Nephron progenitor cell (in vitro differentiated cells): ENCODE data around the gene CLDN20.
A peak's percentile ranks its signal among the peaks of the same experiment; 100 is the strongest.
"Not testable (repeated sequence)": the region's sequence is repeated elsewhere in the genome, so short reads cannot be mapped to it uniquely, and the experiment has no call there.

Experiments
- DNase-seq: peaks from one replicate; pipeline ENCODE4 v3.0.0; 2021
- H3K27ac Mint-ChIP-seq: 2 replicates; pipeline ENCODE4 v1.8.0; 2021; ENCODE audit warnings: mild to moderate bottlenecking, moderate library complexity, mixed read lengths
- H3K27me3 Mint-ChIP-seq: 2 replicates; pipeline ENCODE4 v1.8.0; 2021; ENCODE audit warnings: mild to moderate bottlenecking, low read depth, mixed read lengths; ENCODE audit not compliant: poor library complexity
- H3K36me3 Mint-ChIP-seq: 2 replicates; pipeline ENCODE4 v1.8.0; 2021; ENCODE audit warnings: low read depth, mixed read lengths
- H3K4me1 Mint-ChIP-seq: 2 replicates; pipeline ENCODE4 v1.8.0; 2021; ENCODE audit warnings: mixed read lengths
- H3K4me3 Mint-ChIP-seq: 2 replicates; pipeline ENCODE4 v1.8.0; 2021; ENCODE audit warnings: mild to moderate bottlenecking, moderate library complexity, mixed read lengths
- H3K9me3 Mint-ChIP-seq: 2 replicates; pipeline ENCODE4 v1.8.0; 2021; ENCODE audit warnings: mild to moderate bottlenecking, moderate library complexity, mixed read lengths
- TF ChIP-seq, protein P1 (sequence below): fragments of 200-600 bp; sonication (generic); IDR thresholded peaks from 2 replicates; pipeline ENCODE4 v1.5.0; 2021; ENCODE audit warnings: antibody characterized with exemption

Gene CLDN20, protein sequence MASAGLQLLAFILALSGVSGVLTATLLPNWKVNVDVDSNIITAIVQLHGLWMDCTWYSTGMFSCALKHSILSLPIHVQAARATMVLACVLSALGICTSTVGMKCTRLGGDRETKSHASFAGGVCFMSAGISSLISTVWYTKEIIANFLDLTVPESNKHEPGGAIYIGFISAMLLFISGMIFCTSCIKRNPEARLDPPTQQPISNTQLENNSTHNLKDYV

DNA sequence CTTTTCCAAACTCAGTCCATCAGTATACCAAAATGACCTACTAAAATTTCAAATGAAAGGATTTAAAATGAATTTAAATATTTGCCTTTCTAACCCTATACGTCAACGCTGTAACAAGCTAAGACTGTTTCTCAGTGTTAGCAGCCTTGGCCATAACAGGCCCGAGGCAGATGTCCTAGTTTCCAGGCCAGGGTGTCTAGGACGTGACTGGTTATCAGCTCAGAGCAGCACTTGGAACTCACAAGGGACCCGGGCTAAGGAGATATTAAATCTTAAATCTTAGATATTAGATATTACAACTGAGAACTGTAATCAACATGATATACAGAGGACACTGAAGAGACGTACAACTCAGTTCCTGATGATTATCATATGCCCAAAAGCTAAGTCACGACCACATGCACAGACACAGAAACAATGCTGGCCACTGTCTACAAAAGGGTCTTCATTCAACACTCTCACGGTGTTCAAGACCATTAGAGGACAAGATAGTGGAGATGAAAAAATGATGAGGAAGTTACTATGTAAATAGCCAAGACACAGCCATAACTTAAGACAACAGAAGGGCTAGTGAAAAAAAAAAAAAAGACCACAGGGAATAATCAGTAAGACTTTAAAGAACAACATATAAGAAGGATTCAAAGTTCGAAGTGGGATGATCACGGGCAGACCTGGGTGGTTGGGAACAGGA lies at the start of gene CLDN20:
Gene CLDN20, plus strand, starts transcription at position 641 of the 691 bp plus-strand sequence. CDS start 11,707 bp downstream, outside the sequence.
- Mint-ChIP-seq H3K4me3 (no peak within 1 kb of the TSS), H3K27ac (no peak within 1 kb of the TSS), H3K4me1 (peaks cover 20% of the 10 kb centered on the region), H3K9me3 (peaks cover 4% of the 10 kb centered on the region), H3K36me3 (peaks cover 42% of the 10 kb centered on the region), H3K27me3 (no peaks in the 10 kb centered on the region)
- no peak for DNase-seq
- TF ChIP-seq, protein P1, sequence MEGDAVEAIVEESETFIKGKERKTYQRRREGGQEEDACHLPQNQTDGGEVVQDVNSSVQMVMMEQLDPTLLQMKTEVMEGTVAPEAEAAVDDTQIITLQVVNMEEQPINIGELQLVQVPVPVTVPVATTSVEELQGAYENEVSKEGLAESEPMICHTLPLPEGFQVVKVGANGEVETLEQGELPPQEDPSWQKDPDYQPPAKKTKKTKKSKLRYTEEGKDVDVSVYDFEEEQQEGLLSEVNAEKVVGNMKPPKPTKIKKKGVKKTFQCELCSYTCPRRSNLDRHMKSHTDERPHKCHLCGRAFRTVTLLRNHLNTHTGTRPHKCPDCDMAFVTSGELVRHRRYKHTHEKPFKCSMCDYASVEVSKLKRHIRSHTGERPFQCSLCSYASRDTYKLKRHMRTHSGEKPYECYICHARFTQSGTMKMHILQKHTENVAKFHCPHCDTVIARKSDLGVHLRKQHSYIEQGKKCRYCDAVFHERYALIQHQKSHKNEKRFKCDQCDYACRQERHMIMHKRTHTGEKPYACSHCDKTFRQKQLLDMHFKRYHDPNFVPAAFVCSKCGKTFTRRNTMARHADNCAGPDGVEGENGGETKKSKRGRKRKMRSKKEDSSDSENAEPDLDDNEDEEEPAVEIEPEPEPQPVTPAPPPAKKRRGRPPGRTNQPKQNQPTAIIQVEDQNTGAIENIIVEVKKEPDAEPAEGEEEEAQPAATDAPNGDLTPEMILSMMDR = no peak

DNA sequence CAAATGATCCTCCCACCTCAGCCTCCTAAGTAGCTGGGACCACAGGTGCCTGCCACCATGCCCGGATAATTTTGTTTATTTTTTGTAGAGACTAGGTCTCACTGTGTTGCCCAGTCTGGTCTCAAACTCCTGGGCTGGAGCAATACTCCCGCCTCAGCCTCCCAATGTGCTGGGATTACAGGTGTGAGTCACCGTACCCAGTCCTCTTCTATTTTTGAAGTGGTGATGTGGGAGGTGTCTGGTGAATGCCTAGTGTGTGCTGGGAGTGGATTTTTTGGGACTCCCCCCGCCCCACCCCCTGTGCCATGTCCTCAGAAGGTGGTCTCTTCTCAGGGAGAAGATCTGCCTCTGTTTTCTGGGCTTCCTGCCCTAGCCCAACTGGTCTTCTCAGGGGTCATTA lies 47.9 kb upstream of the CLDN20 start:
- Mint-ChIP-seq H3K4me1 (peaks cover 24% of the 10 kb centered on the region), H3K27ac (no peak overlapping the region), H3K27me3 (peaks cover 3% of the 10 kb centered on the region), H3K4me3 (no peak overlapping the region), H3K36me3 (peaks cover 12% of the 10 kb centered on the region), H3K9me3 (no peaks in the 10 kb centered on the region)
- no peak for DNase-seq
- TF ChIP-seq, protein P1 = no peak

DNA sequence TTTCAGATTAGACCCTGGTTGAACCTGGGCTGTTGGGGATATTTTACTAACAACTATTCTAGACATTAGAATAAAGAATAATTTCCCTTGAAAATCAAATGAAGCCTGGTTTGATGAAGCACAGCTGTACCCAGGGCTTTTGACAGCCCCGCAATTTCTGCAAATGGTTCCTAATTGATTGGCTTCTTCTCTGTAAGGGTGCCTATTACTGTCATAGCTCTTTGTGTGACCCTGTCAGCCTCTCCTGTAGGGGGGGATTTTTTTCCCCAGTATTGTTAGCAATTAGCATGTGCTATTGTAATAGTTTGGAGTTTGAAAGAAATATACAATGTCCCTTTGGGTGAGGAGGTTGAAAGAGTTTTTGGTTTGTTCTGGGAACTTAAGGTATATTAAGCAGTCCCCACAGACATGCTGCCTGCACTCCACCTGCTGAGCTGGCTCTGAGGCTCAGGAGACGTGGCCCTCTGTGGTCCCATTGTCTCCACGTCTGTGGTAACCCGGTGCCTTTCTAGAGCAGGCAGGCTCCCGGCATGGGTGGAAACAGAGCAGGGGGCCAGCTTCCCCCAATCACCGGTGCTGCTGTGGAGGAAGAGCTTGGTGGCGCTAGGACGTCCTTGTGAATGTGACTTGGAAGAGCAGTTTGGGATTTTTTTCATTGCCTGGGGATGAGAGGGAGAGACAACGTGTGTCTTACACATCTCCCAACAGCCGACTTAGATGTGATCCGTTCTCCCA lies 47.3 kb upstream of the CLDN20 start:
- H3K4me3 Mint-ChIP-seq = peak overlapping the region; percentile 56
- DNase-seq = peak; percentile 10
- TF ChIP-seq, protein P1 = no peak
- peak overlapping the region; percentile 81 for H3K27ac Mint-ChIP-seq
- H3K4me1 Mint-ChIP-seq = peaks cover 21% of the 10 kb centered on the region
- H3K9me3 Mint-ChIP-seq = no peaks in the 10 kb centered on the region
- peaks cover 11% of the 10 kb centered on the region for H3K36me3 Mint-ChIP-seq
- H3K27me3 Mint-ChIP-seq = peaks cover 3% of the 10 kb centered on the region

DNA sequence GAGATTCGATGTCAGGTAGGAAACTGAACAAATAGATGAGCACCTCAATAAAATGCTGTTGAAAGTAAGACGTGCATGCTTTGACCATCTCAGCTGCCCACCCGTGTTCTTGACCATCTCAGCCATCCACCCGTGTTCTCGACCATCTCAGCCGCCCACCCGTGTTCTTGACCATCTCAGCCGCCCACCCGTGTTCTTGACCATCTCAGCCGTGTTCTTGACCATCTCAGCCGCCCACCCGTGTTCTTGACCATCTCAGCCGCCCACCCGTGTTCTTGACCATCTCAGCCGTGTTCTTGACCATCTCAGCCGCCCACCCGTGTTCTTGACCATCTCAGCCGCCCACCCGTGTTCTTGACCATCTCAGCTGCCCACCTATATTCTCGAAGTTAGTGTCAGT lies 45.1 kb upstream of the CLDN20 start:
- DNase-seq, H3K4me3 Mint-ChIP-seq, H3K27ac Mint-ChIP-seq, H3K36me3 Mint-ChIP-seq, H3K27me3 Mint-ChIP-seq, H3K9me3 Mint-ChIP-seq: not testable (repeated sequence)
- H3K4me1 Mint-ChIP-seq = peaks cover 29% of the 10 kb centered on the region

DNA sequence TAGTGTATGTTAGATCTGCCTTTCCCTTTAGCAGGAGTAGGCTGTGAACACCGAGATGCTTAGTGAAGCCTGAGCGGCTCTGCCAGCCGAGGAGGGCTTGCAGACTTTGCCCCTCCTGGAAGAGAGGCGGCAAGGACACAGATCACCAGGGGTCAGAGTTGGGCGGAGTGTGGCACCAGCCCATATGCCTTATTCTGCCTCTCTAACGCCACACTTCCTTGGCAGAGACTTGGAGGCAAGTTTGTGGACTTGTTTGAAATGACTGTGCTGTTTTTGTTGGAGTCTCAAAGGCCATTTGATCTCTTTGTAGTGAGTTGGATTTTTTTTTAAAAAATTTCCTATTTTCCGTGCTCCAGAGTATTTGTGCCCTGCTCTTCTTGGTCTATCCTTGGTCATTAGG lies 44.5 kb upstream of the CLDN20 start:
- peaks cover 5% of the 10 kb centered on the region for H3K36me3 Mint-ChIP-seq
- TF ChIP-seq, protein P1 = no peak
- H3K27me3 Mint-ChIP-seq = peaks cover 6% of the 10 kb centered on the region

DNA sequence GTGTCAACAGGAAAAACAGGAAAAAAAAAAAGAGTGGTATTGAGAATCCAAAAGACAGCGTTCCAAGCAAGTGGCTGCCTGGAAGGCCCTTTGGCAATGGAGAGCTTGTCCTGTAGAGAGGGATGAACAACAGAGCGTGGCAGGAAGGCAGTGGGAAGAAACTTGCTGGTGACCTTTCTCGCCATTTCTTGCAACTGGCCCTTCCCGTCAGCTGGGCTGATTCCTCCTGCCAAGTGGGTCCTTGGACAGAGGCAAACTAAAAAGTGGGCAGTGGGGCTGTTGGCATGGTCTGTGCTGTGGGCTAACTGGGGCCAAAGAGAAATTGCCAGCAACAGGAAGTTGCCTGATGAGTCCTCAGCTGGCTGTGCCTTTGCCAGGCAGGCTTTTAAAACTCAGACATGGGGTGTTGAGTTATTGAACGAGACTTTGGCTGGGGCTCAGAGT lies 43.9 kb upstream of the CLDN20 start:
- Mint-ChIP-seq H3K27me3 (peaks cover 6% of the 10 kb centered on the region), H3K27ac (peak overlapping the region; percentile 14), H3K9me3 (no peaks in the 10 kb centered on the region), H3K36me3 (peaks cover 5% of the 10 kb centered on the region), H3K4me3 (no peak overlapping the region), H3K4me1 (peaks cover 32% of the 10 kb centered on the region)
- DNase-seq = no peak
- TF ChIP-seq, protein P1 = no peak

More for the DNA sequence above, 44.5 kb upstream of the CLDN20 start:
- Mint-ChIP-seq H3K4me3 (no peak overlapping the region), H3K4me1 (peaks cover 33% of the 10 kb centered on the region), H3K27ac (peak overlapping the region; percentile 14), H3K9me3 (no peaks in the 10 kb centered on the region)
- DNase-seq = no peak
